NCI-H2107 treated with DMSO at 0.1 percent for 48 hours (cell line): ENCODE data around the gene TNRC18.
"Not testable (repeated sequence)": the region's sequence is repeated elsewhere in the genome, so short reads cannot be mapped to it uniquely, and the experiment has no call there.

Experiments used
- DNase-seq: peaks from one replicate; lab custom pipeline; 2025; ENCODE audit not compliant: unreplicated experiment; lab: John Stamatoyannopoulos, UW

TNRC18 gene

DNA sequence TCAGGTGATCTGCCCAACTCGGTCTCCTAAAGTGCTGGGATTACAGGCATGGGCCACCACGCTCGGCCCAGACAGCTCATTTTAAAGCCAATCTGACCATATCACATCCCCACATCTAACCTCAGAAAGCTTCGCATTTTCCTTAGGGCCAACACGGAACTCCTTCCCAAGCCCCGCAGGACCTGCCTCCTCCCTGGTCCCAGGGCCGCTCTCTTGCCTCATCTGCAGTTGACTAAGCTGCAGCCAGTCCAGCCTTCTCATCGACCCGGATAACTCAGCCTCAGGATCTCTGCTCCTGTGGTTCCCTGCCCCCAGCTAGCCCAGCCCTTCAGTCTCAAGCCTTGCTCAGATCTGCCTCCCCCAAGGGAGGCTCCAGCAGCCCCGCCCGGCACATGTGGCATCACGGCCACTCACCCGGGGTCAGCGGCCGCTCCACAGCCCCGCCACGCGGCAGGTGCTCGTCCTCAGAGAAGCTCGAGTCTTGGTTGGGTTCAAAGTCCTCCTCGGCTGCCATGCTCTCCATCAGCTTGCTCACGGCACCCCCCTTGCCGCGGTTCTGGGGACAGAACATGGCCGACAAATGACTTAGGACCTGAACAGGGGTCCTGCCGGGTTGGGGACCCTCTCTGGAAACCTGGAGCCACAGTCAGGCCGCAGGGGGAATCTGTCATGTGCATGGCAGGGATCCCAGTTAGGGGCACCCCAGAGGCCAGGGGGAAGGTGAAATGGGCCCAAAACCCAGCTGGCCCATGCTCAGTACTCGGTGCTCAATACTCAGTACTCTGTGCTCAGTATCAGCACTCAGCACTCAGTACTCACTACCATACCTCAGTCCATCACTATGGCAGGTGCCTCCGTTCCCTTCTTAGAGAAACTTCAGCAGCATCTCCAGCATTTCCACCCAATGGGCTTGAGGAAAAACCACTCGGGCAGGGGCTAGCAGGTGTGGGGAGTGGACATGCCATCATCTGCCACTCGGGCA lies 99.5 kb downstream of the TNRC18 start:
- DNase-seq, result not testable (repeated sequence)

- no peak for DNase-seq
These were observed 100.8 kb downstream of the TNRC18 start for GRCh38 chr7:5322621-5323410.

DNA sequence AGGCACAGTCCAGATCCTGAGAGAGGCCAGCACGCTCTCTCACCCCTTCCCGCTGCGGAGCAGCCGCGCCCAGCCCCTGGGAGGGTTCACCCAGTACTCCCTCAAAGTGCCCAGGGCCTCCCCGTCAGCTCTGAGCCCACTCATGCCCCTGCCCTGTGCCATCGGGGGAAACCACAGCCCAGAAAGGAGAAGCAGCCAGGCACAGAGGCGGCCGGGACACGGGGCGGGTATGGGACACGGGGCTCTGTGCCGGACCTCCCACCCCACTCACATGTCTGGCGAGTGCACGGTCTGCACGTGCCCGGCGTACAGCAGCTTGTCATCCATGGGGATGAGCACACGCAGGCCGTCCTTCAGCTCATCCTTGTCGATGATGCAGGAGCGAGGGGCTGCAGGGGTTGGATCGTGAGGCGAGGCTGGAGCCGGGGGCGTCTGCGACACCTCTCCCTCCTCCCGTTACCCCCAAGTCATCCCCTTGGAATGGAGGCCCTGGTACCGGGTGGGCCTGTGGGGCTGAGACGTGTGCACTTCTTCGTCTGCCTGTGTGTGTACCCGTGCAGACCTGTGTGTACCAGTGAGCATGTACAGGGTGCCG lies 102.7 kb downstream of the TNRC18 start:
- DNase-seq, result no peak

DNA sequence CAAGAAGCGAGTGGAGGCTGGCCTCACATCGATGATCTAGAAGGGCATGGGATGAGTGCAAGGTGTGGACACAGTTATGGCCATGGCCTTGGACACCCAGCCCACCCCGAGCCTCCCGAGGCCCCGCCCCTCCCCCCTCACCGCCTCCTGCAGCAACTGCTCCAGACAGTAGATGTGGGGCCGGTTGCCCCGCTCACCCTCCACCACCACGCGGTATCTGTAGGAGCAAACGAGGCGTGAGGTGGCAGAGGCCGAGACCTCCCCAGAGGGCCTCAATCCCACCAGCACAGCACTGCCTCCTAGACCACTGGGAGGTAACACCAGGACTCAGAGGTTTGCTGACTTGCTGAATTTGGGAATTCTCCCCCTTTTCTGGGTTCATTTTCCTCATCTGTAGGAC lies 103.2 kb downstream of the TNRC18 start:
- DNase-seq, result no peak

DNA sequence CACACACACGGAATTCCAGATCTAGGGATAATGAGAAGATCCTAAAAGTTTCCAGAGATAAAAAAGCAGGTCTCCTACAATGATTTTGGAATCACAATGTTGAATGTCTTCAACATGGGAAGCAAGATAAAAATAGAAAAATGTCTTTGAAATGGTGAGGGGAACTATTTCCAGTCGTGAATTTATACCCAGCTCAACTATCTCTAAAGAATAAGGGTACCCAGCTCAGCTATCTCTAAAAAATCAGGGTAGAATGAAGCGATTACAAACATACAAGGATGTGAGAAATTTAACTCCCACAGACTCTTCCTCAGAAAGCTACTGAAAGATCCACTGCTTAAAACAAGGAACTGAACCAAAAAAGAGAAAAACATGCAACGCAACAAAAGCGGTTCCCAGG lies 105.0 kb downstream of the TNRC18 start:
- not testable (repeated sequence) for DNase-seq

- DNase-seq, result no peak
These were observed 107.9 kb downstream of the TNRC18 start for GRCh38 chr7:5315761-5316160.

DNA sequence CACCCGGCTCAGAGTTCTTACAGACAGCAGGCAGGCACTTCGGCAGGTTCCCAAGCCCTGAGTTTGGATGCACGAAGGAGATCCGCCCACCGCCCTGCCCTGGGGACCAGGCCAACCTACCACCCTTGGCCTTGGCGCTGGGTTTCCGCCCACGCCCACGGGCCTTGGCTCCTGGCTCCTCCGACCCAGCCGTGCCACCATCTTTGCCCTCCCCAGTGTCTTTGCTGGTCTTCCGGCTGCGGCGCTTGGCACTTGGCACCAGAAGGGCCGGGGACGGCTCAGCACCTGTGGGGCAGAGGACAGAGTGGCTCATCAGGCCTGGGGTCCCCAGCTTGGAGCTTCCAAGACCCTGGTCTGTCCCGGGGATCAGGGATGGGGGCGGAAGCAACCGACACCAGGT lies 108.8 kb downstream of the TNRC18 start:
- no peak for DNase-seq

DNA sequence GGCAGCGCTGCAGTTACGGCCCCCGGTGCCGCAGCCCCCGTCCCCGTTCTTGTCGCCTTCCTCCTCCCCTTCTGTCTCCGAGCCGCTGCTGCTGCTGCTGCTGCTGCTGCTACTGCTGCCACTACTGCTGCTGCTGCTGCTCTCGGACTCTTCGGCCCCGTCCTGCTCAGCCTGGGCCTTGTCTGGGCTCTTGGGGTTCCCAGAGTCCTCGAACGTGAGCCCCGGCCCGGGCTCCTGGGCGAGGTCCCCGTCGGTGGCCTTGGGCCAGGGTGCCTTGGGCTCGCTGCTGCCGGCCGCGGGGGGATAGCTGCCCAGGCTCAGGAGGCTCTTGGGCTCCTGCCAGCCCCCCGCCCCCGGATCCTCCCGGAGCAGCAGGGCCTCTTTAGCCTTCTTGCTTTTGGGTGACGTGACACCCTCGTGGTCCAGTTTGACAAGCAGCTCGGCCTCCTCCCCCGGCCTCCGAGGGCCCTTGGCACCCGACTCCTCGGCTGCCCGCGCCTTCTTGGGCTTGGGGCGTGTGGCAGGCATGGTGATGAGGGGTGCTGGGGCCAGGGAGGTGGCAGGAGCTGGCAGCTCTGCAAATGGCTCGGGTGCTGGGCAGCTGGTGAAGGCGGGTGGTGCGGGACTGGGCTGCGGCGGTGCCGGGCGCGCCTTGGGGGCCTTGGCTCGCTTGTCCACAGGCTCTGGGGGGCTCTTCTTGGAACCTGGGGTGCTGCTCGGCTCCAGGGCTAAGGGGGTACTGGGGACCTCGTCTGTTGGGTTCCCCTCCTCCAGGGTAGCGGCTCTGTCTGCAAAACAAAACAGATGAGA lies 110.4 kb downstream of the TNRC18 start:
- not testable (repeated sequence) for DNase-seq

DNA sequence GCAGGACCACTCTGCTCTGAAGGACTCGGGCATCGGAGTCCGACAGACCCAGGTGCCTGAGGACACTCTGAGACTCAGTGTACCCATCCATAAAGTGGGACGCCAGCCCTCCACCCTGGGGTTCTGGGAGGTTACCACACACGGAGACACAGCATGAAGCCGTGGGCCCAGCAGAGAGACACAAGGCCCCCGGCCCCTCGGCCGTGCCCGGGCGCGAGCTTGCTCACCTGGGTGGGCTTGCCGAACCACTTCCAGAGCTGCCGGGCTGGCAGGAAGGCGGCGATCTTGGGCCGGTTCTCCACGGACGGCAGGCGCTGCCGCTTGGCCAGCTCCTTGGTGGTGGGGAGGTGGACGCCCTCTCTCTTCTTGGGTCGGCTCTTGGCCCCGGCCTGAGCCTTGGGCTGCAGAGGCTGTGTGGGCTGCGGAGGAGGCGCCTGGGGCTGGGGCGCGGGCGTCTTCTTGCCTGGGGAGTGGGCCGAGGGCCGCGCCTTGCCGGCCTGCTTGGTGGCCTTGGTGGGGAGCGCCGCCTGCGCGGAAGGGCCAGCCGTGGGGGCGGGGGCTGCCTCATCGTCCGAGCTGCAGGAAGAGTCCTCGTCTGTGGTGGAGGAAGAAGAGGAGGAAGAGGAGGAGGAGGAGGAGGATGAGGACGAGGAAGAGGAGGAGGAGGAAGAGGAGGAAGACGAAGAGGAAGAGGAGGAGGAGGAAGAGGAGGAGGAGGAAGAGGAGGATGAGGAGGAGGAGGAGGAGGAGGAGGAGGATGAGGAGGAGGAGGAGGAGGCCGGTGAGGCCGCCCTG lies 111.2 kb downstream of the TNRC18 start:
- DNase-seq, result not testable (repeated sequence)

GRCh38 chr7:5310822-5311405 lies 112.7 kb downstream of the TNRC18 start:
- DNase-seq, result no peak

- no peak for DNase-seq
These were observed 114.5 kb downstream of the TNRC18 start for GRCh38 chr7:5309146-5309545.

GRCh38 chr7:5307221-5308142 lies 116.2 kb downstream of the TNRC18 start:
- DNase-seq, result not testable (repeated sequence)

GRCh38 chr7:5305050-5305449 lies 118.6 kb downstream of the TNRC18 start:
- DNase-seq, result not testable (repeated sequence)

DNA sequence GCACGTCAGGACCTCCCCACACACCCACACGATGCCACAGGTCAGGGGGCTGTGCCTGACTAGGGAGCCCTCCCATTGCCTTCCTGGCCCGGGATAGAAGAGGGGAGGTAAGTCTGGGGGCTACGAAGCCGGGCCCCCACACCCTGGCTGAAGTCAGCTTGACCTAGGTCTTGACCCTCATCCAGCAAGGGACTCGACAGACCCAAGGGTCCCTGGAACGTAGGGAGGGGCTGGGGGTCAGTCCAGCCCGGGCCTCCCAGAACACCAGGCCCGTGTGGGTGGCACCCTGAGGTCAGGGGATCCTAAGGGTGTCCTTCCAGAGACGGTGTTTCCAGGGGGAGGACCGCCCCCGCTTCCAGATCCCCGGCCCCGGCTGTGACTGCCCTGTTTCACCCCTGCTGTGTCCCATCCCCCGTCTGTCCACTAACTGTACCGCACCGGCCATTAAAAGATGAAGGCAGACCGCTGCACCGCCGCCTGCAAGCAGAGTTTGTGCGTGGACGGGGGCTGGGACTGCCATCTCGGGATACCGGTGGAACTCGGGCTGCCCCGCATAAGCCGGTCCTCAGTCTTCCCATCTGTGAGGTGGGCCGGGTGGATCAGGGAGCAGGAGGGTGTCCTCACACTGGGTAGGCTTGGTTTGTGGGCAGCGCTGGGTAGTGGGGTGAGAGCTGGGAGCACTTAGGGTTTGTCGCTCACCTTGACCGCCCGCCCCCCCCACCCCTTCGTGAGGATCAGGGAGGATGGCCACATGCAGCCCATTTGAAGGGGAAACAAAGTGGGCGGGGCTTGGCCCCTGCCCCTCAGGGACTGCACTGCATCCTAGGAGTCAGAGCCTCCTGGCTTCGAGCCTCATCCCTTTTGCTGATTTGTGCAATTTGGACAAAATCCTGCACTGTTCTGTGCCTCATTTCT lies 119.8 kb downstream of the TNRC18 start:
- DNase-seq, result no peak

DNA sequence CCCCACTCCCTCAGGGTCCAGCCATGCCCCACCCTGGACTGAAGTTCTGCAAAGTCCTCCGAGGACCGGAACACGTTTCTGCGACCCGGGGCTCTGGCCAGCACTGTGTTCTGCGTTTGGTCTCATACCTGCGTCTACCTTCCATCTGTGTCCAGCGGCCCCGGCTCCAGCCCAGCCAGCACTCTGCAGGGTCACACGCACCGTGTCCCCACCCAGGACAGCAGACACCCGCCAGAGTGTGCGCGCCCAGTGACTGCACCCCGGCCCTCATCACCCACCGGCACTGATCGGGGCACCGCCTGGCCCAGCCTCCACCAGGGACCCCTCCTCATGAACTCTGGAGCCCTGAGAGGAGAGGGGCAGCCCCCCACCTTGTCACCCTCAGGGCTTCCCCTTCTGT lies 120.6 kb downstream of the TNRC18 start:
- DNase-seq, result no peak

DNA sequence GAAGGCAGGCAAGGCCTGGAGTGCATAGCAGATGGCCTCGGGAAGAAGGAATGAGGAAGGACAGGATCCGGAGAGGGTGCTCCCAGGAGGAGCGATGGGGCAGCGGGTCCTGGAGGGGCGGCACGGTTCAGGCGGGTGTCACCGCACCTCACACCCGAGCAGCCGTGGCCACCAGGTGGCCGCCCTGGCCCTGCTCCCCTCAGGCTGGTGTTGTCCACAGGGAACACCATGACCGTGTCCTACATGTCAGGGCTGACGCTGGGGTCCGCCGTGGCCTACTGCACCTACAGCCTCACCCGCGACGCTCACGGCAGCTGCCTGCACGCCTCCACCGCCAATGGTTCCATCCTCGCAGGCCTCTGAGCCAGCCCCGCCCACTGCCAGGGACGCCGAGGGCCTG lies 121.1 kb downstream of the TNRC18 start:
- no peak for DNase-seq

DNA sequence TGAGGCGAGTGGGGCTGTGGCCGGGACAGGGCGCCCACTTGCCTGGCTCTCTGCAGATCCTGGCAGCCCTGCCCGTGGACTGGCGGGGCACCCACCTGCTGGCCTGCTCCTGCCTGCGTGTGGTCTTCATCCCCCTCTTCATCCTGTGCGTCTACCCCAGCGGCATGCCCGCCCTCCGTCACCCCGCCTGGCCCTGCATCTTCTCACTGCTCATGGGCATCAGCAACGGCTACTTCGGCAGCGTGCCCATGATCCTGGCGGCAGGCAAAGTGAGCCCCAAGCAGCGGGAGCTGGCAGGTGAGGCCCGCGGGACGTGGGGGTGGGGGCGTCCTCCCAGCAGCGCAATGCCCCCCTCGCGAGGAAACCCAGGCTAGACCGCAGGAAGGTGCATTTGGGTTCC lies 123.3 kb downstream of the TNRC18 start:
- no peak for DNase-seq
